IPS-18c (cell line): ENCODE data around the gene XYLB.

Source experiments
- H3K4me3 ChIP-seq: 2 replicates; pipeline ENCODE4 v1.7.0; 2013; ENCODE audit warnings: low read depth, mild to moderate bottlenecking, low read length, moderate library complexity; ENCODE audit not compliant: insufficient read depth
- H3K9me3 ChIP-seq: one replicate; pipeline ENCODE4 v1.6.1; 2013; ENCODE audit warnings: mild to moderate bottlenecking, low read length, moderate library complexity; ENCODE audit not compliant: control insufficient read depth, insufficient read depth

The XYLB gene

DNA sequence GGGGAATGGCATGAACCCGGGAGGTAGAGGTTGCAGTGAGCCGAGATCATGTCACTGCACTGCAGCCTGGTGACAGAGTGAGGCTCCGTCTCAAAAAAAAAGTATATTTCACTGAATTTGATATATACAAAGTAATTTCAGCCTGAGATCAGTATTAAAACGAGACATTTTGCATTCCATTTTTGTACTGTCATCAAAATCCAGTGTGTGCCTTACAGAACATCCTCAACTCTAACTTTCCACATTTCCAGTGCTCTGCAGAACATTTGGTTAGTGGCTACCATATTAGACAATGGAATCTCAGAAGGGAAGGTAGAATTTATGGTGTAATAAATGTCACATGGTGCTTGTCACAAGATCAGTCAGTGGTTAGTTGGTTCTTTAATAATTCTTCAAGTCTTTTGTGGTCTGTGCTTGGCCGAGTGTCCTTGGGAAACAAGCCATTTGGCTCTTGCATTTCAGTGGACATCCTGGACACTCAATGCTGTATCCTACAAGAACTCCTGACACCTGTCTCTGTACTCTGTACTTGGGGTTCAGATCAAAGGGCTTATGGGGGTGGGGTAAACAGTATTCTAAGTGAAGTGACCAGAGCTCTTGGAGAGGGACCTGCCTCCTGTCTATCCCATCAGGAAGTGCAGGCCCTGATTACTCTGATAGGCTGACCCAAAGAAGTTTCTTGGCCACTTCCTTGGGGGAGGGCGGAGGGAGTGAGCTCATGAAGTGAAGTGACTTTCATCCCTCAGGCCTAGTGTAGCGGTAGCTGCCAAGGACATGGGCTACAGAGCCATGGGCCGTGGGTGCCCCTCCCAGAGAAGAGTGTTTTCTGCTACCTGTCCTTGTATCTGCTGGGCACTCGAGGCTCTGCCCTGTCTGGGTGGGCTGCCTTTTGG, 110.8 kb downstream of the XYLB start:
- Histone ChIP-seq H3K9me3 (no peaks in the 10 kb centered on the region), H3K4me3 (no peak overlapping the region)

DNA sequence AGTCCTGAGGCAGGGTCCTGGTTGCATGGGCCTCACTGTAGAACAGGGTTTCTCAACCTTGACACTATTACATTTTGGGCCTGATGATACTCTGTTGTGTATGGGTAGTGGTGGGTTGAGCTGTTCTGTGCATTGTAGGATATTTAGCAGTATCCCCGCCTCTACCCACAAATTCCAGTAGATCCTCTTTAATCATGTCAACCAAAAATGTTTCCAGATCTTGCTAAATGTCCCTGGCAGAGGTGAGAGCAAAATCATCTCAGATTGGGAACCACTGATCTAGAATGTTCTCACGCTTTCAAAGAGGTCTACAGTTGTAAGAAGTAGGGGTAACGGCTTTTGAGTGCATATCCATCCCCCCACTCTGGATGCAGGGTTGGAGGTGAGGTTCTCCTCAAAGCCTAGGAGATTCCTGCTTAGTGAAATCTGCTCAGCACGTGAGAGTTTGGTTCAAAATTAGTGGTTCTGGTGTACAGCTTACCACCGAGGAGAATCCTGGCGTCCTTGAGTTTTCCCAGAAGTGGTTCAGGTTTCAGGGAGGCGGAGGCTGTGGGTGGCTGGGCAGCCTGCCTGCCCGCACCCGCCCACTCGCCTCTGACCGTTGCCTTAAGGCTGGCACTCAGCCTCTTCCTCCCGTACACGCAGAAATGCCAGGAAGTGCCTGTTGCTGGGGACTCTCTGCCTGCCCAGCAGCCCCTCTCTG, 112.4 kb downstream of the XYLB start:
- no peak overlapping the region for H3K4me3 ChIP-seq

DNA sequence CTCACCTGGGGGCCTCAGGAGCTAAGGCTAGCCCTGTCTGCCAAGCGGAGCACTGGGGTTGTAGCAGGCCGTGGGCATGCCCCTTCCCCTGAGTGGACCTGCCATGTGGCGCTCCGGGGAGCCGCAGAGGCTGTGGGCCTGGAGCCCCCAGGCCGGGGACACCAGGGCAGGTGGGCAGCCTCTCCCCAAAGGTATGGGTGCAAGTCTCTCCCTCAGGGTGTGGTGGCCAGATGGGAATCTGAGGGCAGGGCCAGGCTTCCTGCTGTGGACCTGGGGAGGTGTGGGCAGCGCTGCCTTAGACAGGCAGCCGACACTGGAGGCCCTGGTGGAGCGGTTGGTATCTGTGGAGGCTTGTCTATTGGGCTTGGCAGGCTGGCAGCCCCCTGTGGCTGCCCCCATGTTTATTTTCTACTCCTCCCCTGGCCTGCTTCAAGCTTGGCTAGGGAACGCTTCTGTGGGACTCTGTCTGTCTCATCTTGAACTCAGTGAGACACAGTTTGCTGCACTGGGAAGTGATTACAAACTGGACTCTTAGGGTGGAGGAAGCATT, 113.0 kb downstream of the XYLB start:
- Histone ChIP-seq H3K4me3 (no peak overlapping the region), H3K9me3 (no peaks in the 10 kb centered on the region)

More for the DNA sequence above, 112.4 kb downstream of the XYLB start:
- no peaks in the 10 kb centered on the region for H3K9me3 ChIP-seq

DNA sequence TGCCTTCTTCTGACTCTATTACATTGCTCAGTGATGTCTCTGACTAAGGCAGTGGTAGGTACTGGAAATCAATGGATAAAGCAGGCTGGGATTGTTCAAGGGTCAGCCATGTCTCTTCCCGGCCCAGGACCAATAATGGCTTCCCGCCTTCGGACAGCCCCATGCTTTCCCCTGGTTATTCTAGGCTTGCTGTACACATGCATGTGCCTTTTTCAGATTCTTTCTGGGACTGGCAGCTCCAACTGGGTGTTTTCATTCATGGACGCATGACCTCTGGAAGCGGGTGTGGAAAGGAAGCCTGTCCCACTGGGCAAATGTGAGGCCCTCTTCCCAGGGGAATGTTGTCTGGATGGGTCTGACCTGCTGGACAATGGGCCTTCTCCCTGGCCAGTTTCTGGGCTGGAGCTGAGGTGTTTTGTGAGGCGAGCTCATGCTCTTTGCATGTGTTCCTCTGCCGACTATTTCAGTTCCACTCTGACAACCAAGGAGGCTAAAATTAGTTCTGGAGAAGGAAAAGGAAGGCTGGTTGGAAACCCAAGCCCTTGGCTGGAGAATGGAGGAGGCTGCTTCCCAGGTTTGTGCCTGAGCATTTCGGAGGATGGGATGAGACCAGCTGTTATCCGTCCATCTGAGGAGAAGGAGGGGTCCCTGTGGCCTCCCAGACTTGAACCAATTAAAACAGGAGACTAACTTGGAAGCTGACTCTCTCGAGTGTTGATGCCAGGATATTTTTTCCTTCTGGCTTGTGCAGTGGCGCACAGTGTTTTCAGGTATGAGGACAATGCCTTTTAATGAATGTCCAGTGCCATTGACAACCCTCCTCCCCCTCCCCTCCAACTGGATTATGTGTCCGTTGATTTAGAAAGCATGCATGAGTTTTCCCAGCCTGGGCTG, 114.0 kb downstream of the XYLB start:
- H3K4me3 ChIP-seq: no peak overlapping the region
- H3K9me3 ChIP-seq: no peaks in the 10 kb centered on the region
